ENCODE data around the gene TRAF4. TPM values are rescaled to one million over a fixed set of nuclear protein-coding genes. Genes with fewer than 3 reads are reported as not detected.
"Not testable (repeated sequence)": the region's sequence is repeated elsewhere in the genome, so short reads cannot be mapped to it uniquely, and the experiment has no call there.

The TRAF4 gene
- total RNA-seq, 1 experiment from 2014 or later, result 26.1 TPM

- Histone ChIP-seq H3K9me3 (no peaks in the 10 kb centered on the region), H3K4me3 (no peak overlapping the region), H3K36me3 (peaks cover 6% of the 10 kb centered on the region), H3K27me3 (no peaks in the 10 kb centered on the region)
- no peak for DNase-seq
Observed at GRCh38 chr17:28792877-28793661, 49.3 kb downstream of the TRAF4 start.

GRCh38 chr17:28794846-28795441 is 51.1 kb downstream of the TRAF4 start:
- not testable (repeated sequence) for H3K36me3 ChIP-seq, H3K27me3 ChIP-seq, H3K9me3 ChIP-seq, DNase-seq, H3K4me3 ChIP-seq

- H3K4me3 ChIP-seq, result no peak overlapping the region
- H3K36me3 ChIP-seq, result peaks cover 7% of the 10 kb centered on the region
- no peak for DNase-seq
- no peaks in the 10 kb centered on the region for H3K27me3 ChIP-seq
- no peaks in the 10 kb centered on the region for H3K9me3 ChIP-seq
Observed at GRCh38 chr17:28796062-28796461, 52.3 kb downstream of the TRAF4 start.

Other genes with a start within 250 kb of the TRAF4 start
- not detected in 2 replicates for gene FOXN1, start 237.7 kb upstream of the TRAF4 start, total RNA-seq (2014; rRNA removed; shearing (Covaris generic); ENCODE audit: low replicate concordance)
- gene UNC119, start 191.4 kb upstream of the TRAF4 start, total RNA-seq (2014; rRNA removed; shearing (Covaris generic); ENCODE audit: low replicate concordance), result 20.8 and 36.4 TPM in 2 replicates
- gene PIGS, start 172.5 kb upstream of the TRAF4 start, total RNA-seq (2014; rRNA removed; shearing (Covaris generic); ENCODE audit: low replicate concordance), result 29.5 and 65.1 TPM in 2 replicates
- gene ALDOC, start 167.1 kb upstream of the TRAF4 start, total RNA-seq (2014; rRNA removed; shearing (Covaris generic); ENCODE audit: low replicate concordance), result 1.1 TPM in 1 of 2 replicates, not detected in the other
- 45.1 and 82.9 TPM in 2 replicates for gene SPAG5, start 145.0 kb upstream of the TRAF4 start, total RNA-seq (2014; rRNA removed; shearing (Covaris generic); ENCODE audit: low replicate concordance)
- 0.79 and 1.3 TPM in 2 replicates for gene RSKR, start 129.8 kb upstream of the TRAF4 start, total RNA-seq (2014; rRNA removed; shearing (Covaris generic); ENCODE audit: low replicate concordance)
- 114 and 149 TPM in 2 replicates for gene BLTP2, start 98.9 kb upstream of the TRAF4 start, total RNA-seq (2014; rRNA removed; shearing (Covaris generic); ENCODE audit: low replicate concordance)
- 58.6 and 78.2 TPM in 2 replicates for gene SDF2, start 82.1 kb upstream of the TRAF4 start, total RNA-seq (2014; rRNA removed; shearing (Covaris generic); ENCODE audit: low replicate concordance)
- gene SUPT6H, start 81.8 kb upstream of the TRAF4 start, total RNA-seq (2014; rRNA removed; shearing (Covaris generic); ENCODE audit: low replicate concordance), result 27.6 and 32.0 TPM in 2 replicates
- gene PROCA1, start 32.1 kb upstream of the TRAF4 start, total RNA-seq (2014; rRNA removed; shearing (Covaris generic); ENCODE audit: low replicate concordance), result 0.79 TPM in 1 of 2 replicates, not detected in the other
- 445 and 645 TPM in 2 replicates for gene RAB34, start 26.1 kb upstream of the TRAF4 start, total RNA-seq (2014; rRNA removed; shearing (Covaris generic); ENCODE audit: low replicate concordance)
- gene RPL23A, start 24.0 kb upstream of the TRAF4 start, total RNA-seq (2014; rRNA removed; shearing (Covaris generic); ENCODE audit: low replicate concordance), result 768 and 1,491 TPM in 2 replicates
- 6.7 and 26.1 TPM in 2 replicates for gene TLCD1, start 17.8 kb upstream of the TRAF4 start, total RNA-seq (2014; rRNA removed; shearing (Covaris generic); ENCODE audit: low replicate concordance)
- gene NEK8, start 15.2 kb upstream of the TRAF4 start, total RNA-seq (2014; rRNA removed; shearing (Covaris generic); ENCODE audit: low replicate concordance), result 0.69 and 4.0 TPM in 2 replicates
- gene FAM222B, start 98.8 kb downstream of the TRAF4 start, total RNA-seq (2014; rRNA removed; shearing (Covaris generic); ENCODE audit: low replicate concordance), result 0.05 and 0.46 TPM in 2 replicates
- 34.5 and 60.8 TPM in 2 replicates for gene ERAL1, start 111.0 kb downstream of the TRAF4 start, total RNA-seq (2014; rRNA removed; shearing (Covaris generic); ENCODE audit: low replicate concordance)
- gene FLOT2, start 153.7 kb downstream of the TRAF4 start, total RNA-seq (2014; rRNA removed; shearing (Covaris generic); ENCODE audit: low replicate concordance), result 72.9 and 85.2 TPM in 2 replicates
- 10.3 and 12.0 TPM in 2 replicates for gene DHRS13, start 159.1 kb downstream of the TRAF4 start, total RNA-seq (2014; rRNA removed; shearing (Covaris generic); ENCODE audit: low replicate concordance)
- 4.8 and 8.4 TPM in 2 replicates for gene PHF12, start 207.5 kb downstream of the TRAF4 start, total RNA-seq (2014; rRNA removed; shearing (Covaris generic); ENCODE audit: low replicate concordance)

All from MG63 (cell line).